Measurements from ENCODE around the gene ATP6V1B1. TPM values are rescaled to one million over a fixed set of nuclear protein-coding genes. Genes with fewer than 3 reads are reported as not detected.
A peak's percentile ranks its signal among the peaks of the same experiment; 100 is the strongest.

The ATP6V1B1 gene
- total and polyA plus RNA-seq, 2 of the 13 experiments (the other 11 are each of a cell fraction or from before 2014, with no cell fraction given) = 0.58 to 1.6 TPM

DNA sequence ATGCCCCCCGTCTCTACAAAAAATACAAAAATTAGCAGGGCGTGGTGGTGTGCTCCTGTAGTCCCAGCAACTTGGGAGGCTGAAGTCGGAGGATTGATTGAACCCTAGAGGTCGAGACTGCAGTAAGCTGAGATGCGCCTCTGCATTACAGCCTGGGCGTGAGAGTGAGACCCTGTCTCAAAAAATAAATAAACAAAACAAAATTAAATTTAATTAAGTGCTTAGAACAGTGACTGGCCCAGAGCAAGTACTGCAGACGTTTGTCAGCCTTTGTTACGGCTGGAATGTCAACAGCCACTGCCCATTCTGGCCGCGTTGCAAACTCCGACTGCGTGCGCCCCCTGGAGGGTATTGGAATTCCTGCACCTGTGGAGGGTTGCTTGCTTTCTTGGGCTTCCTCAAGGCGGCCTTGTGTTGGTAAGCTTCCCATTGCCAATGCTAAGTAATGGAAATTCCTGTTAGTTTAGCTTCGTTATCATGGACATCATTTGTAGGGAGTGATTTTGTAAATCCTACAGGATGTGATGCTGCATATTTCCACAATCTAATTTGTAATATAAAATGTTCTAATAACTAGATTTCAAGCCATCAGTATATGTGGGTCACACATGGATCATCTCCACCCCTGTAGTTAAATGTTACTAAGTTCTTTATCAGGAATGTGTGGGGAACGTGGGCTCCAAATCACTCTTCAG lies 15.9 kb upstream of the ATP6V1B1 start (continued):
- TF ChIP-seq ZNF572 (CRISPR knock-in tag; IDR thresholded peaks at IDR 0.05) = peak; percentile 15; the same call in 1 of the 2 replicates
- TF ChIP-seq, protein P1, sequence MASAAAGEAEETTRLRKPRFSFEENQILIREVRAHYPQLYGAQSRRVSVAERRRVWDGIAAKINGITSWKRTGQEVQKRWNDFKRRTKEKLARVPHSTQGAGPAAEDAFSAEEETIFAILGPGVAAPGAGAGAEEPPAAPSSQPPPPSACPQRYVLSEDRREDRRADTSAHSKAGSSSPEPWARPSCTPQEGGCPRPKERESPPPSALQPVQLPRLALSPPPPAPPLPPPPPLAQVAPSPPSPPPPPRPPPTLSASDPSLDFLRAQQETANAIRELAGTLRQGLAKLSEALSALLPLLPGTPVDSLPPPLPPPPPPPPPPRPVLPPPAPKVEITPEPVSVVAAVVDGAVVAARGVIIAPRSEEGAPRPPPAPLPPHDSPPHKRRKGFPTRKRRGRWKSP (CRISPR knock-in tag; IDR thresholded peaks at IDR 0.05) = peak; percentile 66; the same call in 1 of the 2 replicates
- TF ChIP-seq IRF2 (CRISPR knock-in tag; IDR thresholded peaks at IDR 0.05) = peak; percentile 80; the same call in 1 of the 2 replicates
- TF ChIP-seq ARNT (IDR thresholded peaks at IDR 0.05) = no peak
- TF ChIP-seq ZNF883 (CRISPR knock-in tag; IDR thresholded peaks at IDR 0.05; ENCODE audit: not compliant biosample characterization) = peak; percentile 34
- no peak for TF ChIP-seq ZSCAN25 (CRISPR knock-in tag; IDR thresholded peaks at IDR 0.05)
- TF ChIP-seq ELF3 (CRISPR knock-in tag; IDR thresholded peaks at IDR 0.05) = peak; percentile 67
- TF ChIP-seq SP1 (IDR thresholded peaks at IDR 0.05) = no peak
- TF ChIP-seq SP1 (CRISPR knock-in tag; IDR thresholded peaks at IDR 0.05) = peak; percentile 55; the same call in 1 of the 2 replicates
- peak; percentile 46; the same call in 1 of the 2 replicates for TF ChIP-seq MYC (CRISPR knock-in tag; IDR thresholded peaks at IDR 0.05; ENCODE audit: borderline replicate concordance)
- TF ChIP-seq YEATS2 (CRISPR knock-in tag; IDR thresholded peaks at IDR 0.05; ENCODE audit: borderline replicate concordance) = peak; percentile 53; the same call in 1 of the 2 replicates
- TF ChIP-seq ZBTB7A (CRISPR knock-in tag; IDR thresholded peaks at IDR 0.05) = no peak
- TF ChIP-seq, protein P2, sequence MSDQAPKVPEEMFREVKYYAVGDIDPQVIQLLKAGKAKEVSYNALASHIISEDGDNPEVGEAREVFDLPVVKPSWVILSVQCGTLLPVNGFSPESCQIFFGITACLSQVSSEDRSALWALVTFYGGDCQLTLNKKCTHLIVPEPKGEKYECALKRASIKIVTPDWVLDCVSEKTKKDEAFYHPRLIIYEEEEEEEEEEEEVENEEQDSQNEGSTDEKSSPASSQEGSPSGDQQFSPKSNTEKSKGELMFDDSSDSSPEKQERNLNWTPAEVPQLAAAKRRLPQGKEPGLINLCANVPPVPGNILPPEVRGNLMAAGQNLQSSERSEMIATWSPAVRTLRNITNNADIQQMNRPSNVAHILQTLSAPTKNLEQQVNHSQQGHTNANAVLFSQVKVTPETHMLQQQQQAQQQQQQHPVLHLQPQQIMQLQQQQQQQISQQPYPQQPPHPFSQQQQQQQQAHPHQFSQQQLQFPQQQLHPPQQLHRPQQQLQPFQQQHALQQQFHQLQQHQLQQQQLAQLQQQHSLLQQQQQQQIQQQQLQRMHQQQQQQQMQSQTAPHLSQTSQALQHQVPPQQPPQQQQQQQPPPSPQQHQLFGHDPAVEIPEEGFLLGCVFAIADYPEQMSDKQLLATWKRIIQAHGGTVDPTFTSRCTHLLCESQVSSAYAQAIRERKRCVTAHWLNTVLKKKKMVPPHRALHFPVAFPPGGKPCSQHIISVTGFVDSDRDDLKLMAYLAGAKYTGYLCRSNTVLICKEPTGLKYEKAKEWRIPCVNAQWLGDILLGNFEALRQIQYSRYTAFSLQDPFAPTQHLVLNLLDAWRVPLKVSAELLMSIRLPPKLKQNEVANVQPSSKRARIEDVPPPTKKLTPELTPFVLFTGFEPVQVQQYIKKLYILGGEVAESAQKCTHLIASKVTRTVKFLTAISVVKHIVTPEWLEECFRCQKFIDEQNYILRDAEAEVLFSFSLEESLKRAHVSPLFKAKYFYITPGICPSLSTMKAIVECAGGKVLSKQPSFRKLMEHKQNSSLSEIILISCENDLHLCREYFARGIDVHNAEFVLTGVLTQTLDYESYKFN (CRISPR knock-in tag; conservative IDR thresholded peaks at IDR 0.05) = 0 out of 2 replicates have a peak, but pooled peaks have one; percentile 16
- 0 out of 2 replicates have a peak, but pooled peaks have one; percentile 35 for TF ChIP-seq ZNF644 (CRISPR knock-in tag; IDR thresholded peaks at IDR 0.05; ENCODE audit: low read depth)
- TF ChIP-seq, protein P3, sequence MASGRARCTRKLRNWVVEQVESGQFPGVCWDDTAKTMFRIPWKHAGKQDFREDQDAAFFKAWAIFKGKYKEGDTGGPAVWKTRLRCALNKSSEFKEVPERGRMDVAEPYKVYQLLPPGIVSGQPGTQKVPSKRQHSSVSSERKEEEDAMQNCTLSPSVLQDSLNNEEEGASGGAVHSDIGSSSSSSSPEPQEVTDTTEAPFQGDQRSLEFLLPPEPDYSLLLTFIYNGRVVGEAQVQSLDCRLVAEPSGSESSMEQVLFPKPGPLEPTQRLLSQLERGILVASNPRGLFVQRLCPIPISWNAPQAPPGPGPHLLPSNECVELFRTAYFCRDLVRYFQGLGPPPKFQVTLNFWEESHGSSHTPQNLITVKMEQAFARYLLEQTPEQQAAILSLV (CRISPR knock-in tag; IDR thresholded peaks at IDR 0.05; ENCODE audit: borderline replicate concordance) = 0 out of 2 replicates have a peak, but pooled peaks have one; percentile 44
- TF ChIP-seq, protein P4, sequence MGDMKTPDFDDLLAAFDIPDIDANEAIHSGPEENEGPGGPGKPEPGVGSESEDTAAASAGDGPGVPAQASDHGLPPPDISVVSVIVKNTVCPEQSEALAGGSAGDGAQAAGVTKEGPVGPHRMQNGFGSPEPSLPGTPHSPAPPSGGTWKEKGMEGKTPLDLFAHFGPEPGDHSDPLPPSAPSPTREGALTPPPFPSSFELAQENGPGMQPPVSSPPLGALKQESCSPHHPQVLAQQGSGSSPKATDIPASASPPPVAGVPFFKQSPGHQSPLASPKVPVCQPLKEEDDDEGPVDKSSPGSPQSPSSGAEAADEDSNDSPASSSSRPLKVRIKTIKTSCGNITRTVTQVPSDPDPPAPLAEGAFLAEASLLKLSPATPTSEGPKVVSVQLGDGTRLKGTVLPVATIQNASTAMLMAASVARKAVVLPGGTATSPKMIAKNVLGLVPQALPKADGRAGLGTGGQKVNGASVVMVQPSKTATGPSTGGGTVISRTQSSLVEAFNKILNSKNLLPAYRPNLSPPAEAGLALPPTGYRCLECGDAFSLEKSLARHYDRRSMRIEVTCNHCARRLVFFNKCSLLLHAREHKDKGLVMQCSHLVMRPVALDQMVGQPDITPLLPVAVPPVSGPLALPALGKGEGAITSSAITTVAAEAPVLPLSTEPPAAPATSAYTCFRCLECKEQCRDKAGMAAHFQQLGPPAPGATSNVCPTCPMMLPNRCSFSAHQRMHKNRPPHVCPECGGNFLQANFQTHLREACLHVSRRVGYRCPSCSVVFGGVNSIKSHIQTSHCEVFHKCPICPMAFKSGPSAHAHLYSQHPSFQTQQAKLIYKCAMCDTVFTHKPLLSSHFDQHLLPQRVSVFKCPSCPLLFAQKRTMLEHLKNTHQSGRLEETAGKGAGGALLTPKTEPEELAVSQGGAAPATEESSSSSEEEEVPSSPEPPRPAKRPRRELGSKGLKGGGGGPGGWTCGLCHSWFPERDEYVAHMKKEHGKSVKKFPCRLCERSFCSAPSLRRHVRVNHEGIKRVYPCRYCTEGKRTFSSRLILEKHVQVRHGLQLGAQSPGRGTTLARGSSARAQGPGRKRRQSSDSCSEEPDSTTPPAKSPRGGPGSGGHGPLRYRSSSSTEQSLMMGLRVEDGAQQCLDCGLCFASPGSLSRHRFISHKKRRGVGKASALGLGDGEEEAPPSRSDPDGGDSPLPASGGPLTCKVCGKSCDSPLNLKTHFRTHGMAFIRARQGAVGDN (CRISPR knock-in tag; IDR thresholded peaks at IDR 0.05) = 0 out of 2 replicates have a peak, but pooled peaks have one; percentile 41
- TF ChIP-seq ZNF431 (CRISPR knock-in tag; IDR thresholded peaks at IDR 0.05; ENCODE audit: borderline replicate concordance, low read depth) = no peak; the same call in 1 of the 2 replicates
- TF ChIP-seq PITX1 (CRISPR knock-in tag; IDR thresholded peaks at IDR 0.05) = peak; percentile 53; the same call in 1 of the 2 replicates
- no peak for TF ChIP-seq LCORL (IDR thresholded peaks at IDR 0.05)
- TF ChIP-seq LCORL (CRISPR knock-in tag; IDR thresholded peaks at IDR 0.05) = peak; percentile 65
- 0 out of 2 replicates have a peak, but pooled peaks have one; percentile 13 for TF ChIP-seq ZFX (CRISPR knock-in tag; IDR thresholded peaks at IDR 0.05; ENCODE audit: low read depth)

Data from HepG2 (cell line).